Right lobe of liver (tissue), 6 donors: Measurements from ENCODE around the gene F13A1. TPM values are rescaled to one million over a fixed set of nuclear protein-coding genes. Genes with fewer than 3 reads are reported as not detected.
A peak's percentile ranks its signal among the peaks of the same experiment; 100 is the strongest.

Experiments
- ATAC-seq, 4 donors: fragments of 200-7000 bp; cut with Tn5 transposase; one replicate each; pipeline ENCODE4 v1.9.1; 2020; ENCODE audit warnings: mild to moderate bottlenecking in 4 of 4, moderate library complexity in 4 of 4
- DNase-seq, 3 donors: peaks; one replicate each; pipeline ENCODE4 v3.0.0-alpha.2; 2020
- H3K27ac ChIP-seq, 3 donors: fragments of 200-600 bp; one replicate each; pipeline ENCODE4 v1.8.0; 2022
- H3K27me3 ChIP-seq, 2 donors: fragments of 200-600 bp; one replicate each; pipeline ENCODE4 v1.8.0; 2022
- H3K36me3 ChIP-seq, 4 donors: fragments of 200-600 bp; sonication (generic) in 1 of 4; one replicate each; pipeline versions ENCODE4 v1.5.1 to v1.8.0; 2017 to 2022; ENCODE audit warnings: control low read depth in 1 of 4
- H3K4me1 ChIP-seq, 4 donors: fragments of 200-600 bp; sonication (generic) in 1 of 4; one replicate each; pipeline versions ENCODE4 v1.5.1 to v1.8.0; 2017 to 2022; ENCODE audit warnings: control low read depth in 1 of 4
- H3K4me3 ChIP-seq, 3 donors: fragments of 200-600 bp; one replicate each; pipeline ENCODE4 v1.8.0; 2022
- H3K9me3 ChIP-seq, 4 donors: fragments of 200-600 bp; sonication (generic) in 1 of 4; one replicate each; pipeline versions ENCODE4 v1.5.1 to v1.8.0; 2017 to 2022; ENCODE audit warnings: control low read depth in 1 of 4
- POLR2A ChIP-seq: fragments of 450-650 bp; IDR thresholded peaks from one replicate; pipeline ENCODE4 v1.6.1; 2017; ENCODE audit warnings: antibody characterized with exemption, mild to moderate bottlenecking
- WGBS: methylation state at CpG from one replicate; pipeline ENCODE4 v1.1.6; 2018; ENCODE audit warnings: low coverage, low lambda C conversion rate; ENCODE audit not compliant: insufficient coverage; ENCODE audit errors: missing lambda C conversion rate; 5-methylcytosine and 5-hydroxymethylcytosine counted together
- intact Hi-C, 2 donors: fragments of 100-400 bp; cut with DNase I; formaldehyde crosslinking; loops; one replicate each; pipeline versions ENCODE4 v1.11.2 to v1.14.1; 2022
- total RNA-seq, 6 experiments: library from RNA; depleted of rRNA in 2 of 6; stranded (reverse); fragments of >200 nt in 2 of 6; fragmentation: NEBNext Ultra II Directional in 3 of 6; extraction: Animal tissue kit (Norgen Biotek cat#: 25700) in 3 of 6; gene quantifications; one replicate each; pipeline versions ENCODE4 v1.1.0 to v1.2.4, GENCODE V29; 2016 to 2023
- TF ChIP-seq, protein P1 (sequence below), 4 donors: fragments of 200-600 bp in 3 of 4; fragments of 450-650 bp in 1 of 4; IDR thresholded peaks; one replicate each; pipeline versions ENCODE4 v1.5.1 to v1.8.0; 2016 to 2022; ENCODE audit warnings: antibody characterized with exemption in 4 of 4, mild to moderate bottlenecking in 2 of 4
- donor health status: DM: no; HTN: yes; CAD: no.
- donor health status: DM: no; HTN: no; CAD: no.
- donor health status: DM: no; HTN: no; CAD: no.
- donor health status: DM: no; HTN: yes; CAD: no.
- donor health status: DM: no; HTN: yes; CAD: no.

Gene F13A1
- total RNA-seq, 6 experiments from 2014 or later = 0.86 to 10.1 (median 2.1) TPM

DNA sequence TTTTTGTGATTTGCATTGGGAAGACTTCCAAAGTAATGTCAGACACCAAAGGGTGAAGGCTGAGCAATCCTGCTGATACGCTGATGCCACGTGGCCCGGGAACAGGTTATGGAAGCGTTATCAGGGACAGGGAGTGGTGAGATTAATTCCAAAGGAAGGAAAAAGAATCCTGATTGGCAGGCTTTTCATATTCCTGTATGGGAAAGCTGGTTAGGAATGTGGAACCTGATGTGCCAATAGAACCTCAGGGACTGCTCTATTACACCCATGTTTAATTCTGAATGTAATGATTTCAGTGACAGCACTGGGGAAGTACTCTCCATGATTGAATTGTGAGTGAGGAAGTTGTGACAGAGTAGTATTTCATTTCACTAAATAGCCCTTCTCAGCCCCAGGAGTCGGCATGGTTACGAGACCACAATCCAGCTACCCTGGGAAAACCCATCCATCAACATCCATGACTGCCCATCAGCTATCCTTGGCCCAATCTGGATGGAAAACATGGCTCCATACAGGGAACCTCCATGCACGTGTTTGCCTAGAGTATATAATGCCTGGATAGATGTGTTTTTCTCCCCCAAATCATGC is 49.4 kb downstream of the F13A1 start:
- Histone ChIP-seq H3K4me3 (no peak overlapping the region), H3K27me3 (no peaks in the 10 kb centered on the region), H3K4me1 (no peaks in the 10 kb centered on the region), H3K36me3 (no peaks in the 10 kb centered on the region), H3K27ac (no peak overlapping the region), H3K9me3 (no peaks in the 10 kb centered on the region)
- DNase-seq = no peak
- WGBS = 56% methylated on average over 5 of the region's 7 CpGs
- TF ChIP-seq POLR2A = no peak
- TF ChIP-seq, protein P1, sequence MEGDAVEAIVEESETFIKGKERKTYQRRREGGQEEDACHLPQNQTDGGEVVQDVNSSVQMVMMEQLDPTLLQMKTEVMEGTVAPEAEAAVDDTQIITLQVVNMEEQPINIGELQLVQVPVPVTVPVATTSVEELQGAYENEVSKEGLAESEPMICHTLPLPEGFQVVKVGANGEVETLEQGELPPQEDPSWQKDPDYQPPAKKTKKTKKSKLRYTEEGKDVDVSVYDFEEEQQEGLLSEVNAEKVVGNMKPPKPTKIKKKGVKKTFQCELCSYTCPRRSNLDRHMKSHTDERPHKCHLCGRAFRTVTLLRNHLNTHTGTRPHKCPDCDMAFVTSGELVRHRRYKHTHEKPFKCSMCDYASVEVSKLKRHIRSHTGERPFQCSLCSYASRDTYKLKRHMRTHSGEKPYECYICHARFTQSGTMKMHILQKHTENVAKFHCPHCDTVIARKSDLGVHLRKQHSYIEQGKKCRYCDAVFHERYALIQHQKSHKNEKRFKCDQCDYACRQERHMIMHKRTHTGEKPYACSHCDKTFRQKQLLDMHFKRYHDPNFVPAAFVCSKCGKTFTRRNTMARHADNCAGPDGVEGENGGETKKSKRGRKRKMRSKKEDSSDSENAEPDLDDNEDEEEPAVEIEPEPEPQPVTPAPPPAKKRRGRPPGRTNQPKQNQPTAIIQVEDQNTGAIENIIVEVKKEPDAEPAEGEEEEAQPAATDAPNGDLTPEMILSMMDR (IDR thresholded peaks at IDR 0.05) = no peak
- ATAC-seq = no peak
- intact Hi-C loops = no loop called here

DNA sequence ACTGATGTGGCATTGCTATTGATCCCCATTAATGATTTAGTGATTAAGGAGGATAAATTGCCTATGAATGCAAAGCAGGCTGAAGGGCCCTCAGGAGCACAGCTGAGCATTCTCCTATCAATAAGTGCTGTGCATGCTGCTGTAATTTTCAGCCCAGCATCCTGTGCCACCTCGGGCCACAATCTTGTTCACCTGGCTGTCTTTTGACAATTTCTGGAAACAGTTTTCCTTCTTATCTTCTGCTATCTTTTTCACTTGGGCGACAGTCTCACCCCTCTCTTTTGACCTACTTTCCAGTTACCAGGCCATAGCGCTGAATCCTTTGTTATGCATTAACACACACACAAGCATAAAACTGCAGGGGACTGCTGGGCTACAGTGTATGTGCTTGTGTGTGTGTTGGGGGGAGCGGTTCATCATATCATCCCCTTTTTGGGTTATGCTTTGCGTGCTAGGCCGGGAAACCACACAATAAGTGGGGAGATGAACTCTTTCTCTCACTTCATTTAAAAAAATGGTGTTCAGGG is 60.2 kb downstream of the F13A1 start:
- DNase-seq = no peak
- Histone ChIP-seq H3K27me3 (no peaks in the 10 kb centered on the region), H3K9me3 (no peaks in the 10 kb centered on the region), H3K27ac (no peak overlapping the region), H3K36me3 (no peaks in the 10 kb centered on the region), H3K4me1 (no peaks in the 10 kb centered on the region), H3K4me3 (no peak overlapping the region)
- intact Hi-C loops = no loop called here
- 71% methylated on average over 6 of the region's 6 CpGs for WGBS
- ATAC-seq = no peak
- no peak for TF ChIP-seq POLR2A
- TF ChIP-seq, protein P1 (IDR thresholded peaks at IDR 0.05) = no peak

DNA sequence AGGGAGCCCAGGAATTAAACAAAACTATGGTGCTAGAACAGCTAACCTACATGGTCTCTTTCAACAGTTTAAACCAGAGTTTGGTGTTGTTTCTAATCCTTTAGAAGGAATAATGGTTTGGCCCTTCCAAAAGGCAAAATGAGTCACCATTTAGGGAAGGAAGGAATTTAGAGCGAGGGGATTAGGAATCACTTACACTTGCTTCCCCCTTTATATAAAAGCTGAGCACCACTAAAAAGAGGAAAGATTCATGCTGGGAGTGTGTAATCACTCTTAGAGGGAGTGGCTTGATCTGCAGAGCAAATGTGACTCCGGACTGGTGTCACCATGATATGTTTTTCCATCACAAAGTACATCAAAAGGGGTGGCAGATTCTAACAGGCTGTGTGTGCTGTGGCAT is 63.6 kb downstream of the F13A1 start:
- no peak overlapping the region for H3K27ac ChIP-seq
- ATAC-seq = peak in 1 of 4 donors; percentile 26
- 42% methylated on average over 2 of the region's 2 CpGs for WGBS

DNA sequence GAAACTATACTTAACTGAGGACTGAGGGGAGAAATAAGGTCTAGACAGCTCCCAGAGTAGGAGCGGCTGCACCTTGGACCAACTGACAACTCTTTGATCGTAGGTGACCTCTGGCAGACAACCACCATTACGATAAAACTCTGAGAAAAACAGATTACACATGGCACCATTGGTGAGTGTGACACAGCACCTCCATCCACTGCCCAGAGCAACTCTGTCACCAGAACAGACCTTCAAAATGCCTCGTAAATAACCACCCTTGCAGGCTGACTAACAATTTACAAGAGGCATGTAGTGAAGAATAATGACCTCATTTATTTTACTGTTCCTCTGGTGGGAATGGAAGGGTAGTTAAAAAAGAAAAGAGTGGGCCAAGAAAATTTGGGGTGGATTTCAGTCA is 64.2 kb downstream of the F13A1 start:
- Histone ChIP-seq H3K27me3 (no peaks in the 10 kb centered on the region), H3K27ac (no peak overlapping the region), H3K36me3 (no peaks in the 10 kb centered on the region), H3K4me1 (no peaks in the 10 kb centered on the region), H3K9me3 (no peaks in the 10 kb centered on the region), H3K4me3 (no peak overlapping the region)
- ATAC-seq = no peak
- intact Hi-C loops = no loop called here
- TF ChIP-seq, protein P1 (IDR thresholded peaks at IDR 0.05) = no peak
- no peak for TF ChIP-seq POLR2A
- no peak for DNase-seq
- WGBS = 51% methylated on average over 3 of the region's 4 CpGs

More for the DNA sequence above, 63.6 kb downstream of the F13A1 start:
- H3K9me3 ChIP-seq = no peaks in the 10 kb centered on the region
- H3K4me1 ChIP-seq = no peaks in the 10 kb centered on the region
- no peaks in the 10 kb centered on the region for H3K36me3 ChIP-seq
- DNase-seq = no peak
- H3K4me3 ChIP-seq = no peak overlapping the region
- intact Hi-C loops = no loop called here
- no peak for TF ChIP-seq POLR2A
- TF ChIP-seq, protein P1 (IDR thresholded peaks at IDR 0.05) = no peak
- H3K27me3 ChIP-seq = no peaks in the 10 kb centered on the region
